A549 (cell line): ENCODE results near the gene IDH3G. TPM values are rescaled to one million over a fixed set of nuclear protein-coding genes. Genes with fewer than 3 reads are reported as not detected.

ENCODE experiments used
- ATAC-seq, 2 experiments: fragments of 200-7000 bp in 1 of 2; fragments of >200 bp in 1 of 2; cut with Nextera tagmentation in 1 of 2; cut with Tn5 transposase in 1 of 2; 3 replicates each; pipeline versions ENCODE4 v1.8.0 to v1.9.1; 2018 to 2020; ENCODE audit warnings: mild to moderate bottlenecking in 1 of 2, moderate library complexity in 1 of 2
- CTCF ChIA-PET: fragments of 300-600 bp; sonication (Branson Sonifier 250); formaldehyde crosslinking; extraction: SDS; loops from one replicate; lab custom pipeline; 2021; ENCODE audit warnings: antibody characterized with exemption, inconsistent platforms; lab: Yijun Ruan, JAX
- POLR2A ChIA-PET: fragments of 350-600 bp; formaldehyde crosslinking; extraction: SDS; loops from one replicate; lab custom pipeline; 2021; ENCODE audit warnings: antibody characterized with exemption, inconsistent platforms; lab: Yijun Ruan, JAX
- DNase-seq, 2 experiments: peaks; one replicate each; pipeline versions ENCODE4 v3.0.0 to v3.0.0-alpha.2; 2011 to 2016; ENCODE audit warnings: low read depth in 1 of 2, low spot score in 1 of 2
- FAIRE-seq: peaks from 2 replicates; lab custom pipeline; 2011; peaks lifted over from hg19 to GRCh38; lab: Jason Lieb, UNC
- H3K27ac ChIP-seq, 2 experiments: fragments of >200 bp; sonication (Bioruptor Twin); formaldehyde crosslinking; 3 replicates each; pipeline ENCODE4 v1.5.1; 2016 to 2017
- H3K4me1 ChIP-seq: fragments of >200 bp; sonication (Bioruptor Twin); formaldehyde crosslinking; 3 replicates; pipeline ENCODE4 v1.6.1; 2016
- H3K4me2 ChIP-seq: fragments of >200 bp; sonication (Bioruptor Twin); formaldehyde crosslinking; 3 replicates; pipeline ENCODE4 v1.6.1; 2016
- H3K4me3 ChIP-seq: fragments of >200 bp; sonication (Bioruptor Twin); formaldehyde crosslinking; 3 replicates; pipeline ENCODE4 v1.5.1; 2016
- H3K9me3 ChIP-seq: fragments of >200 bp; sonication (Bioruptor Twin); formaldehyde crosslinking; 3 replicates; pipeline ENCODE4 v1.6.1; 2016
- CHD2 ChIP-seq: fragments of 150-350 bp; IDR thresholded peaks from 2 replicates; pipeline ENCODE4 v1.6.1; 2014; ENCODE audit warnings: low read length; ENCODE audit not compliant: partially characterized antibody
- GATA3 ChIP-seq: IDR thresholded peaks from 2 replicates; pipeline ENCODE4 v1.6.1; 2012; ENCODE audit warnings: borderline replicate concordance
- HEYL ChIP-seq: fragments of 250-450 bp; sonication (Bioruptor Pico); IDR thresholded peaks from 2 replicates; pipeline ENCODE4 v1.8.0; 2021; ENCODE audit warnings: mild to moderate bottlenecking, moderate library complexity
- KDM1A ChIP-seq: fragments of 200-600 bp; sonication (generic); IDR thresholded peaks from 2 replicates; pipeline ENCODE4 v1.6.1; 2016; ENCODE audit warnings: low read depth, mild to moderate bottlenecking
- KDM5A ChIP-seq: fragments of 200-600 bp; sonication (generic); IDR thresholded peaks from 2 replicates; pipeline ENCODE4 v1.6.1; 2016; ENCODE audit warnings: antibody characterized with exemption, mild to moderate bottlenecking
- NR3C1 ChIP-seq: fragments of >200 bp; sonication (Bioruptor Twin); formaldehyde crosslinking; IDR thresholded peaks from 3 replicates; pipeline ENCODE4 v1.6.1; 2017
- PHF8 ChIP-seq: fragments of 200-600 bp; sonication (generic); IDR thresholded peaks from 2 replicates; pipeline ENCODE4 v1.6.1; 2016; ENCODE audit warnings: low read depth, mild to moderate bottlenecking, antibody characterized with exemption, moderate library complexity, borderline replicate concordance
- RAD21 ChIP-seq, 2 experiments: fragments of >200 bp in 1 of 2; sonication (Bioruptor Twin) in 1 of 2; formaldehyde crosslinking in 1 of 2; IDR thresholded peaks in 1 of 2; conservative IDR thresholded peaks in 1 of 2; 2 replicates in 1 of 2; 3 replicates in 1 of 2; pipeline ENCODE4 v1.6.1; 2012 to 2018; ENCODE audit warnings: inconsistent platforms in 1 of 2
- RARB ChIP-seq: fragments of 250-450 bp; sonication (Bioruptor Pico); IDR thresholded peaks from 2 replicates; pipeline ENCODE4 v1.8.0; 2021; ENCODE audit warnings: mild to moderate bottlenecking, moderate library complexity
- RCOR1 ChIP-seq: fragments of 150-350 bp; IDR thresholded peaks from 2 replicates; pipeline ENCODE4 v1.6.1; 2014; ENCODE audit warnings: antibody characterized with exemption, low read length, low read depth
- RNF2 ChIP-seq: fragments of 200-600 bp; sonication (generic); IDR thresholded peaks from 2 replicates; pipeline ENCODE4 v1.6.1; 2016; ENCODE audit warnings: low read depth, mild to moderate bottlenecking, antibody characterized with exemption, moderate library complexity, borderline replicate concordance
- SREBF2 ChIP-seq: fragments of 450-650 bp; IDR thresholded peaks from 2 replicates; pipeline ENCODE4 v1.6.1; 2014; ENCODE audit warnings: mild to moderate bottlenecking, moderate library complexity
- ZSCAN20 ChIP-seq: fragments of 250-450 bp; sonication (Bioruptor Pico); IDR thresholded peaks from 2 replicates; pipeline ENCODE4 v1.8.0; 2022; ENCODE audit warnings: mild to moderate bottlenecking, moderate library complexity
- WGBS: methylation state at CpG from one replicate; pipeline ENCODE4 v1.1.6; 2017; ENCODE audit errors: missing lambda C conversion rate; 5-methylcytosine and 5-hydroxymethylcytosine counted together
- polyA plus RNA-seq, 4 experiments: library from polyadenylated mRNA; depleted of rRNA in 3 of 4; stranded (reverse); fragments of >200 nt; fragmentation: RNase III in 1 of 4; extraction: RNeasy Plus Mini Kit Qiagen cat#74134 plus additional on column Dnase treatment in 1 of 4; gene quantifications; 2 replicates in 3 of 4; 3 replicates in 1 of 4; pipeline ENCODE4 v1.2.3, GENCODE V29; 2011 to 2017
- TF ChIP-seq, protein P1 (sequence below): fragments of 200-600 bp; sonication (generic); IDR thresholded peaks from 2 replicates; pipeline ENCODE4 v1.6.1; 2016; ENCODE audit warnings: antibody characterized with exemption, mild to moderate bottlenecking, moderate library complexity
- TF ChIP-seq, protein P2 (sequence below): fragments of 450-650 bp; IDR thresholded peaks from 2 replicates; pipeline ENCODE4 v1.6.1; 2014; ENCODE audit warnings: antibody characterized with exemption
- TF ChIP-seq, protein P3 (sequence below): fragments of >200 bp; sonication (Bioruptor Twin); formaldehyde crosslinking; IDR thresholded peaks from 2 replicates; pipeline ENCODE4 v1.6.1; 2016
- TF ChIP-seq, protein P4 (sequence below): fragments of 250-450 bp; sonication (Bioruptor Pico); IDR thresholded peaks from 2 replicates; pipeline ENCODE4 v1.5.0; 2021; ENCODE audit warnings: mild to moderate bottlenecking, moderate library complexity, borderline replicate concordance

Gene IDH3G
- polyA plus RNA-seq, 2 of the 4 experiments (the other 2 are of a cell fraction) = 45.6 to 58.5 TPM

DNA sequence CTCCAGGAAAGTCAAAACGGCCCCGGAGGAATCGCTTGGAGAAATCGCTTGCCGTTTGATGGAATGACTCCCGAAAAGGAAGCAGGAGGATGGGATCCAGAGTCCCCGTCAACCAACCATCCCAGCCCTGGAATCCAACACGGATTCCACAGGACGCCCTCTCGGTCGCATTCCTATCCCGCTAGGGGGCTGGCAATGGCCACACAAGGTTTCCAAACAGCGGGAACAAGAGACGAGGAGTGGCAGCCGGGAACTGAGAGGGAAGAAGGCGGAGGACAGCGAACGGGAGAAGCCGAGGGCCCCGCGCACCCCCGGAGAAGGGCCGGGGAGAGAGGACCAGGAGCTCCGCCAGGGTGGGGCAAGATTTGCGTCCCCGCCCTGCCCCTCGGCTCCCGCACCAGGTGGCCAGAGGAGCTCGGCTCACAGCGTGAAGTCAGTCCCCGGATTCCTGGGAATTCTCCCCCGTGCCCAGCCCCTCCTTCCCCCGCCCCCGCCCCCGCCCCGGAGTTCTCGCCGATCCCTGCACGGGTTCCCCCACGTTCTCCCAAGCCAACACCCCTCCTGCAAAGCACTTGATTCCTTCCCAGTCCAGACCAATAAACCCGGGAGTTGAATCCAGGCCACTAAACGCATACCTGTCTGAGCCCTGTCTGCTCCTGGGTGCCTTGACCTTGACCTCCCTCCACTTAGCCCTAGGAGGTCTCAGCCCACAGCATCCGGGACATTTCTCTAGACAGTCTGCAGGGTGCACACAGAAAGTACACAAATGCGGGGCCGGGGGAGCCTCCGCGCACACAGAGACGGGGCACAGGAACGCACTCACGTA, 34.8 kb upstream of the IDH3G start:
- Histone ChIP-seq H3K4me2 (peak overlapping the region; percentile 100), H3K9me3 (no peaks in the 10 kb centered on the region), H3K4me1 (0 out of 3 replicates have a peak, but pooled peaks cover 8% of the 10 kb centered on the region), H3K27ac (peak overlapping the region in 1 of 2 experiments; percentile 82; a peak in 3 of 6 replicates), H3K4me3 (peak overlapping the region; percentile 60)
- ChIA-PET CTCF (interaction anchor here (1.2 kb wide), 1 partner anchor 66 kb away, joined by 4 read pairs; no protein-coding TSS in a partner anchor), POLR2A (no interaction called here)
- FAIRE-seq (no peak), ATAC-seq (peak; percentile 32 to 69; a peak in 3 of 6 replicates), DNase-seq (peak in 1 of 2 experiments; percentile 36)
- 24% methylated on average over 20 of the region's 50 CpGs for WGBS
- TF ChIP-seq RAD21 (conservative IDR thresholded peaks at IDR 0.05 in 1 of 2, IDR thresholded peaks at IDR 0.05 in 1 of 2) = no peak
- TF ChIP-seq NR3C1 = no peak
- TF ChIP-seq, protein P1, sequence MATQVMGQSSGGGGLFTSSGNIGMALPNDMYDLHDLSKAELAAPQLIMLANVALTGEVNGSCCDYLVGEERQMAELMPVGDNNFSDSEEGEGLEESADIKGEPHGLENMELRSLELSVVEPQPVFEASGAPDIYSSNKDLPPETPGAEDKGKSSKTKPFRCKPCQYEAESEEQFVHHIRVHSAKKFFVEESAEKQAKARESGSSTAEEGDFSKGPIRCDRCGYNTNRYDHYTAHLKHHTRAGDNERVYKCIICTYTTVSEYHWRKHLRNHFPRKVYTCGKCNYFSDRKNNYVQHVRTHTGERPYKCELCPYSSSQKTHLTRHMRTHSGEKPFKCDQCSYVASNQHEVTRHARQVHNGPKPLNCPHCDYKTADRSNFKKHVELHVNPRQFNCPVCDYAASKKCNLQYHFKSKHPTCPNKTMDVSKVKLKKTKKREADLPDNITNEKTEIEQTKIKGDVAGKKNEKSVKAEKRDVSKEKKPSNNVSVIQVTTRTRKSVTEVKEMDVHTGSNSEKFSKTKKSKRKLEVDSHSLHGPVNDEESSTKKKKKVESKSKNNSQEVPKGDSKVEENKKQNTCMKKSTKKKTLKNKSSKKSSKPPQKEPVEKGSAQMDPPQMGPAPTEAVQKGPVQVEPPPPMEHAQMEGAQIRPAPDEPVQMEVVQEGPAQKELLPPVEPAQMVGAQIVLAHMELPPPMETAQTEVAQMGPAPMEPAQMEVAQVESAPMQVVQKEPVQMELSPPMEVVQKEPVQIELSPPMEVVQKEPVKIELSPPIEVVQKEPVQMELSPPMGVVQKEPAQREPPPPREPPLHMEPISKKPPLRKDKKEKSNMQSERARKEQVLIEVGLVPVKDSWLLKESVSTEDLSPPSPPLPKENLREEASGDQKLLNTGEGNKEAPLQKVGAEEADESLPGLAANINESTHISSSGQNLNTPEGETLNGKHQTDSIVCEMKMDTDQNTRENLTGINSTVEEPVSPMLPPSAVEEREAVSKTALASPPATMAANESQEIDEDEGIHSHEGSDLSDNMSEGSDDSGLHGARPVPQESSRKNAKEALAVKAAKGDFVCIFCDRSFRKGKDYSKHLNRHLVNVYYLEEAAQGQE = no peak
- no peak for TF ChIP-seq RARB
- no peak for TF ChIP-seq GATA3
- TF ChIP-seq, protein P2, sequence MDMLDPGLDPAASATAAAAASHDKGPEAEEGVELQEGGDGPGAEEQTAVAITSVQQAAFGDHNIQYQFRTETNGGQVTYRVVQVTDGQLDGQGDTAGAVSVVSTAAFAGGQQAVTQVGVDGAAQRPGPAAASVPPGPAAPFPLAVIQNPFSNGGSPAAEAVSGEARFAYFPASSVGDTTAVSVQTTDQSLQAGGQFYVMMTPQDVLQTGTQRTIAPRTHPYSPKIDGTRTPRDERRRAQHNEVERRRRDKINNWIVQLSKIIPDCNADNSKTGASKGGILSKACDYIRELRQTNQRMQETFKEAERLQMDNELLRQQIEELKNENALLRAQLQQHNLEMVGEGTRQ = no peak
- TF ChIP-seq, protein P3, sequence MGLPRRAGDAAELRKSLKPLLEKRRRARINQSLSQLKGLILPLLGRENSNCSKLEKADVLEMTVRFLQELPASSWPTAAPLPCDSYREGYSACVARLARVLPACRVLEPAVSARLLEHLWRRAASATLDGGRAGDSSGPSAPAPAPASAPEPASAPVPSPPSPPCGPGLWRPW = no peak
- no peak for TF ChIP-seq PHF8
- TF ChIP-seq ZSCAN20 = no peak
- TF ChIP-seq CHD2 = no peak

DNA sequence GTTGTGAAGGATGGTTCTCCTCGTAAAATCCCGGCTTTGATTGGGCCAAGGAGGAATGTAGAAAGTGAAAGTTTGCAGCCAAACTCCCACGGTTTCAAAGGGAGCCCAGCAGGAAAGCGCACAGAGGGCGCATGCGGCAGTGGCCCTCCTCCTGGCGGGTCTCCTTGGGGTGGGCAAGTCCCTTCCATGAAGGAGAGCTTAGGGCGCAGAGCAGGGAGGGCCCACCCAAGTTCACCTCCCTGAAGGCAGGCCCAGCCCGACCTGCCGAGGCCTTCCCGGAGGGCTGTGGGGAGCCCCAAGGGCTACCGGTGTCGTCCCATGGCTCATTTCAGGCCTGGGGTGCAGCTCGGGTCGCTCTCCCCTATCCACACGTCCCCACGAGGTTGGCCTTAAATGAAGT, 34.1 kb upstream of the IDH3G start:
- ChIA-PET POLR2A (no interaction called here), CTCF (interaction anchor here (1.2 kb wide), 1 partner anchor 65 kb away, joined by 4 read pairs; no protein-coding TSS in a partner anchor)
- Histone ChIP-seq H3K9me3 (no peaks in the 10 kb centered on the region), H3K4me1 (0 out of 3 replicates have a peak, but pooled peaks cover 8% of the 10 kb centered on the region), H3K4me2 (peak overlapping the region; percentile 100; the same call in 2 of the 3 replicates), H3K27ac (no peak overlapping the region), H3K4me3 (peak overlapping the region; percentile 60; the same call in 1 of the 3 replicates)
- DNase-seq = no peak
- WGBS = 90% methylated on average over 15 of the region's 17 CpGs
- TF ChIP-seq, protein P4, sequence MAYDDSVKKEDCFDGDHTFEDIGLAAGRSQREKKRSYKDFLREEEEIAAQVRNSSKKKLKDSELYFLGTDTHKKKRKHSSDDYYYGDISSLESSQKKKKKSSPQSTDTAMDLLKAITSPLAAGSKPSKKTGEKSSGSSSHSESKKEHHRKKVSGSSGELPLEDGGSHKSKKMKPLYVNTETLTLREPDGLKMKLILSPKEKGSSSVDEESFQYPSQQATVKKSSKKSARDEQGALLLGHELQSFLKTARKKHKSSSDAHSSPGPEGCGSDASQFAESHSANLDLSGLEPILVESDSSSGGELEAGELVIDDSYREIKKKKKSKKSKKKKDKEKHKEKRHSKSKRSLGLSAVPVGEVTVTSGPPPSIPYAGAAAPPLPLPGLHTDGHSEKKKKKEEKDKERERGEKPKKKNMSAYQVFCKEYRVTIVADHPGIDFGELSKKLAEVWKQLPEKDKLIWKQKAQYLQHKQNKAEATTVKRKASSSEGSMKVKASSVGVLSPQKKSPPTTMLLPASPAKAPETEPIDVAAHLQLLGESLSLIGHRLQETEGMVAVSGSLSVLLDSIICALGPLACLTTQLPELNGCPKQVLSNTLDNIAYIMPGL (CRISPR knock-in tag) = no peak
- TF ChIP-seq HEYL (CRISPR knock-in tag) (no peak), KDM1A (no peak), SREBF2 (no peak), RCOR1 (no peak), RNF2 (no peak), KDM5A (no peak)
- peak in 1 of 2 experiments; percentile 6; a peak in 2 of 6 replicates for ATAC-seq
- no peak for FAIRE-seq
